Thoracic aorta (tissue), 2 donors: ENCODE measurements around the gene RAB33B. TPM values are rescaled to one million over a fixed set of nuclear protein-coding genes. Genes with fewer than 3 reads are reported as not detected.

Experiments
- ATAC-seq: fragments of 150-250 bp; one replicate; pipeline ENCODE4 v1.8.0; 2017; ENCODE audit warnings: low read depth; ENCODE audit not compliant: insufficient number of reproducible peaks, low FRiP score
- DNase-seq: peaks from one replicate; pipeline ENCODE4 v3.0.0-alpha.2; 2020; ENCODE audit warnings: low spot score
- H3K27ac ChIP-seq, 2 donors: fragments of 200-600 bp; sonication (generic); 1 replicate in 1 of 2; 2 replicates in 1 of 2; pipeline ENCODE4 v1.5.1; 2016; ENCODE audit warnings: mild to moderate bottlenecking in 2 of 2, moderate library complexity in 2 of 2
- H3K27me3 ChIP-seq: fragments of 200-600 bp; sonication (generic); replicated peaks from 2 replicates; pipeline ENCODE4 v1.6.0; 2016; ENCODE audit warnings: mild to moderate bottlenecking; ENCODE audit not compliant: insufficient read depth
- H3K36me3 ChIP-seq: fragments of 200-600 bp; sonication (generic); one replicate; pipeline ENCODE4 v1.5.1; 2016
- H3K4me1 ChIP-seq, 2 donors: fragments of 200-600 bp; sonication (generic); 1 replicate in 1 of 2; 2 replicates in 1 of 2; pipeline versions ENCODE4 v1.5.1 to v1.6.0; 2016; ENCODE audit warnings: low read depth in 2 of 2, mild to moderate bottlenecking in 1 of 2; ENCODE audit not compliant: control insufficient read depth in 1 of 2
- H3K4me3 ChIP-seq: fragments of 200-600 bp; sonication (generic); 2 replicates; pipeline ENCODE4 v1.5.1; 2016; ENCODE audit warnings: mild to moderate bottlenecking
- H3K9me3 ChIP-seq: fragments of 200-600 bp; sonication (generic); 2 replicates; pipeline ENCODE4 v1.5.1; 2016
- total RNA-seq, 2 donors: library from RNA; depleted of rRNA; stranded (reverse); fragments of >200 nt; gene quantifications; one replicate each; pipeline versions ENCODE4 v1.1.0 to v1.2.3, GENCODE V29; 2016
- TF ChIP-seq, protein P1 (sequence below): fragments of 200-600 bp; sonication (generic); IDR thresholded peaks from one replicate; pipeline ENCODE4 v1.5.1; 2019; ENCODE audit warnings: antibody characterized with exemption

Gene RAB33B
- total RNA-seq, 2 donors from 2014 or later, result 8.7 to 14.2 TPM

DNA sequence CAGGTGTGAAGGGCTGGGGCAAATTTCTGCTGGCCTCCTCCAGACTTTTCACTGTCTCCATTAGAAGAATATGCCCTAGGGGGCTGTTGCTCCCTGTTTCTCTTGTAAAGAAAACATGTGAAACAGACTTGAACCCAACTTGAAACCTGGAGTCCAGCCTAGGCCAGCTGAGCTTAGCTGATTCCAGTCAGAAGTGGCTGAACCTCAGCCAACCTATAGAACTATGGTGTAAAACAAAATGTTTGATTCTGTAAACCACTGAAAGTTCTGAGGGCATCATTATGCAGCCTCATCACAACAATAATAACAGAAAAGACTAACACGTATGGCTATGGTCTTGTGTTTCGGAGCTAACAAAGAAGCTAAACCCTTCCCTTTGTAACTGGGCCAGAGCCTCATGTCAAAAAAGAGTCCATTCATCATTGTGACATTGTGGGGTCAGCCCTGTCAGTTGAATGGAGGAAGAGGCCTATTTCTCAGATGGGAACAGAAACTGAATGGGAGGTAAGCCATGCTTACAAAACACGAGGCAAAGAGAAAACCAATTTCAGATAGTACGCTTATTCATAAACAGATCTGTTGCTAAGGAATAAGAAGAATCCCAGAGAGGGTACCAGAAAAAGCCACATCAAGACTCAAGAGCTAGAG is 68.0 kb downstream of the RAB33B start:
- H3K36me3 ChIP-seq, result peaks cover 39% of the 10 kb centered on the region

DNA sequence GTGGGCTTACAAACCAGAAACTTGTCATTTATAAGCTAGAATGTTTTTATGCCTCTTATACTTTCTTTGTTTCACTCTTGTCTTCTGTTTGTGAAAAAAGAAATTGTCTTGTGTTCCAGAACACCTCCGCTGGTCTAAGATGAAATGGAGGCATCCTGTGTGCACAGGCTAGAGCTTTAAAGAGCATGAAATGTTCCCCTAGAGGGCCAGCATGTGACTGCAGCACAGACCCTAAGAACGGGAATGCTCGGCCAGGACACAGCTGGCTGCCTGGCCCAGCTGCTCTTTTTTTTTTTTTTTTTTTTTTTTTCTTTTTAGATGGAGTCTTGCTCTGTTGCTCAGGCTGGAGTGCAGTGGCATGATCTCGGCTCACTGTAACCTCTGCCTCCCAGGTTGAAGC is 68.5 kb downstream of the RAB33B start:
- H3K27ac ChIP-seq, result no peak overlapping the region
- no peaks in the 10 kb centered on the region for H3K9me3 ChIP-seq
- H3K4me3 ChIP-seq, result no peak overlapping the region
- peaks cover 45% of the 10 kb centered on the region for H3K36me3 ChIP-seq
- no peaks in the 10 kb centered on the region for H3K4me1 ChIP-seq
- H3K27me3 ChIP-seq, result no peaks in the 10 kb centered on the region
- no peak for ATAC-seq
- DNase-seq, result no peak
- TF ChIP-seq, protein P1, sequence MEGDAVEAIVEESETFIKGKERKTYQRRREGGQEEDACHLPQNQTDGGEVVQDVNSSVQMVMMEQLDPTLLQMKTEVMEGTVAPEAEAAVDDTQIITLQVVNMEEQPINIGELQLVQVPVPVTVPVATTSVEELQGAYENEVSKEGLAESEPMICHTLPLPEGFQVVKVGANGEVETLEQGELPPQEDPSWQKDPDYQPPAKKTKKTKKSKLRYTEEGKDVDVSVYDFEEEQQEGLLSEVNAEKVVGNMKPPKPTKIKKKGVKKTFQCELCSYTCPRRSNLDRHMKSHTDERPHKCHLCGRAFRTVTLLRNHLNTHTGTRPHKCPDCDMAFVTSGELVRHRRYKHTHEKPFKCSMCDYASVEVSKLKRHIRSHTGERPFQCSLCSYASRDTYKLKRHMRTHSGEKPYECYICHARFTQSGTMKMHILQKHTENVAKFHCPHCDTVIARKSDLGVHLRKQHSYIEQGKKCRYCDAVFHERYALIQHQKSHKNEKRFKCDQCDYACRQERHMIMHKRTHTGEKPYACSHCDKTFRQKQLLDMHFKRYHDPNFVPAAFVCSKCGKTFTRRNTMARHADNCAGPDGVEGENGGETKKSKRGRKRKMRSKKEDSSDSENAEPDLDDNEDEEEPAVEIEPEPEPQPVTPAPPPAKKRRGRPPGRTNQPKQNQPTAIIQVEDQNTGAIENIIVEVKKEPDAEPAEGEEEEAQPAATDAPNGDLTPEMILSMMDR, result no peak

More for the DNA sequence above, 68.0 kb downstream of the RAB33B start:
- Histone ChIP-seq H3K4me1 (no peaks in the 10 kb centered on the region), H3K4me3 (no peak overlapping the region), H3K27me3 (no peaks in the 10 kb centered on the region), H3K9me3 (no peaks in the 10 kb centered on the region), H3K27ac (no peak overlapping the region)
- TF ChIP-seq, protein P1, result no peak
- DNase-seq (no peak), ATAC-seq (no peak)

DNA sequence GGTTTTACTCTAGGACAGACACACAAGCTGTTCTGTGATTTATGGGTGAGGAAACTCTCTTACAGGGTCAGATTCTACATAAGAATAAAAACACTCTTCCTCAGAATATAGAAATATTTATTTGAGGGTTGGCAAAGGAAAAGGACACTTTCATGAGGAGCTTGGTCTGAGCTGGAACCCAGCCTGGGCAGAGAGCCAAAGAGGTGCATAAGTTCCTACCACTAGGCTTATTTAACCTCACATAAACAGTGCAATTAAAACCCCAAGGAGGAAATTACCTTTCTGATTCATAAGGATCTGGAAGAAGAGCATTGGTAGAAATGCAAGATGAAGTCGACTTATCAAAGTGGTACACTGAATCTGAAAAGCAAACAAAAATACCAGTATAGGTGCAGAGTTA is 69.2 kb downstream of the RAB33B start:
- H3K9me3 ChIP-seq, result no peaks in the 10 kb centered on the region

DNA sequence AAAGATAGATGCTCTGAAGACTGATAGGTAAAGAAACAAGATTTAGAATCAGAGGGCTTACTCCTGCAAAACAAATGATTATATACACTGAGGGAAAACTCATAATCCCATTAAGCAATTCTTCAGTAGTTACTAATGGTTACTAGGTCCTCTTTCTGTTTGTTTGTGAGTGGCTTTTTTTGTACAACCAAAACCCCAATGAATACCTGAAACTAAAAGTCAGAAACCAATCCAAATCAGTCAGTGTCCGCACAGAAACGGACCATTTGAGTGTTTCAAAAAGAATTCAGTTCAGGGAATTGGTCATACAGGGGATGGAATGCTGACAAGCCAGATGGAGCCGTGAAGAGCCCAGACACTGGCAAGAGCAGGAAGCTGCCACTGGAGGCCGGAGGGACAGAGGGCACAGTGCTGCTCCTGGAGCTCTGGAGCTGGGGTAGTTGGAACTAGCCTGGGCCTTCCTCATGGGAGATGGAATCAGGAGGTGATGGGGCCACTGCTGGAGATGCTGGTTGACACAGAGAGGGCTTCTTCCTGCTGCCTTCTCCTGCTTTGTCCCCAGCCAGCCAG is 70.2 kb downstream of the RAB33B start:
- DNase-seq (no peak), ATAC-seq (no peak)

More for the DNA sequence above, 69.2 kb downstream of the RAB33B start:
- Histone ChIP-seq H3K27ac (no peak overlapping the region), H3K4me3 (no peak overlapping the region), H3K36me3 (peaks cover 40% of the 10 kb centered on the region), H3K4me1 (no peaks in the 10 kb centered on the region), H3K27me3 (no peaks in the 10 kb centered on the region)
- TF ChIP-seq, protein P1, result no peak
- no peak for DNase-seq
- ATAC-seq, result no peak

DNA sequence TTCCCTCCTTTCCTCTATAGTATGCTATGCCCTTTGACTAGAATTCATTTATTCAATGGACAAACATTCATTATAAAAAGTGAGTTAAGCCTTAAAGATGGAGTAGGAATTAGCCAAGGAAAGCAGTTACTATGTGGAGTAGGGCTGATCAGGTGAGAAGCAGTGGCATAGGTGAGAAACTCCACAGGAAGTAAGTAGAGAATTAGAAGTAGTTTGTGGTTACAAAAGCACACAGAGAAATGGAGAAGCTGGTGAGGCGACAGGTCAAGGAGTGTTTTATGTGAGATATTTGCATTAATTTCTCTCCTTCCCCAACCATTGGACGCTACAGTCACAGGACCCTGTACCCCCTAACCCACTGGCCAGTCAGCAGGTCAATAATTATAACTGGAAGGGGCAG is 71.5 kb downstream of the RAB33B start:
- Histone ChIP-seq H3K36me3 (peaks cover 44% of the 10 kb centered on the region), H3K9me3 (no peaks in the 10 kb centered on the region), H3K27me3 (no peaks in the 10 kb centered on the region), H3K4me3 (no peak overlapping the region), H3K27ac (no peak overlapping the region), H3K4me1 (no peaks in the 10 kb centered on the region)
- TF ChIP-seq, protein P1, result no peak
- DNase-seq (no peak), ATAC-seq (no peak)

More for the DNA sequence above, 70.2 kb downstream of the RAB33B start:
- Histone ChIP-seq H3K27me3 (no peaks in the 10 kb centered on the region), H3K4me3 (no peak overlapping the region), H3K27ac (no peak overlapping the region), H3K9me3 (no peaks in the 10 kb centered on the region), H3K36me3 (peaks cover 48% of the 10 kb centered on the region), H3K4me1 (no peaks in the 10 kb centered on the region)
- TF ChIP-seq, protein P1, result no peak

Other genes starting within 250 kb of the RAB33B start
- 1 to 10 TPM; 4.2 to 8.9 TPM for gene MGARP, start 173.9 kb upstream of the RAB33B start, total RNA-seq
- gene NAA15, start 152.6 kb upstream of the RAB33B start, total RNA-seq, result 10 to 100 TPM; 24.4 to 41.0 TPM
- gene NDUFC1, start 151.6 kb upstream of the RAB33B start, total RNA-seq, result 10 to 100 TPM; 12.3 to 16.4 TPM
- 100 to 1,000 TPM in 1 of 2 donors, 10 to 100 TPM in 1; 74.7 to 101 TPM for gene SETD7, start 102.1 kb downstream of the RAB33B start, total RNA-seq
- gene MGST2, start 211.7 kb downstream of the RAB33B start, total RNA-seq, result 10 to 100 TPM; 24.3 to 35.5 TPM